GM12873 (cell line): ENCODE results near the gene C1QA.

ENCODE experiments used
- CTCF ChIP-seq: IDR thresholded peaks from 2 replicates; pipeline ENCODE4 v1.5.1; 2012; ENCODE audit warnings: low read depth, mild to moderate bottlenecking, moderate library complexity, low read length, control low read depth; ENCODE audit not compliant: insufficient read depth; ENCODE audit errors: missing control alignments

C1QA gene

DNA sequence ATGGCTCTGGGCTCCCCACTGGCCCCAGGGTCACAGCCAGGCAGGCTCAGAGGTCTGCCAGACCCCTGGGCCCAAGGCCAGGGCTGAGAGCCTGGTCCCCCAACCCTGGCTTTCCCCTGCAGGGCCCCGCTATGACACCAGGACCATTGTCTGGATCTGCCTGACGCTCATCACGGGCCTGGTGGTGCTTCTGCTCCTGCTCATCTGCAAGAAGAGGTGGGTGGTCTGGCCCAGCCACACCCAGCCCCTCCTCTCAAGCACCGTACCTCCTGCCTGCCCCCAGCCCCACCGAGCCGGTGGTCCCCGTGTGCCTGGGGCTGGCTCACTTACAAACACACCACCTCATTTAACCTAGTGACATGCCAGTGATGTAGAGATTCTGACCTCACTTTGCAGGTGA is 41.3 kb upstream of the C1QA start:
- TF ChIP-seq CTCF, result no peak

DNA sequence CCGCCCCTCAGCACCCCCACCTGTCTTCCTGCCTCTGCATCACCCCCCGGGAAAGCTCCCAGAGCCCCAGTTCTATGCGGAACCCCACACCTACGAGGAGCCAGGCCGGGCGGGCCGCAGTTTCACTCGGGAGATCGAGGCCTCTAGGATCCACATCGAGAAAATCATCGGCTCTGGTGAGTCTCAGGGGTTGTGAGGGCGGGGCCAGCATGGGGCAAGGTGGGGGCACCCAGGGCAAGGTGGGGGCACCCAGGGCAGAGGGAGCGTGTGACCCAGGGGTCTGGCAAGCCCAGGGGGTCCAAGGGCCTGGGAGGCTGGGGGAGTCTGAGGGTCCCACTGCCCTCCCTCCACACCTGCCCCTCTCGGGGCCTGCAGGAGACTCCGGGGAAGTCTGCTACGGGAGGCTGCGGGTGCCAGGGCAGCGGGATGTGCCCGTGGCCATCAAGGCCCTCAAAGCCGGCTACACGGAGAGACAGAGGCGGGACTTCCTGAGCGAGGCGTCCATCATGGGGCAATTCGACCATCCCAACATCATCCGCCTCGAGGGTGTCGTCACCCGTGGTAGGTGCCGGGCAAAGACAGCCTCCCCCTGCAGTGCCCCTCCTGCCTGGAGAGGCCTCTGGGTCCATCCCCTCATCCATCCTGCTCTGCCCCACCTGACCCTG is 39.0 kb upstream of the C1QA start:
- TF ChIP-seq CTCF, result no peak

DNA sequence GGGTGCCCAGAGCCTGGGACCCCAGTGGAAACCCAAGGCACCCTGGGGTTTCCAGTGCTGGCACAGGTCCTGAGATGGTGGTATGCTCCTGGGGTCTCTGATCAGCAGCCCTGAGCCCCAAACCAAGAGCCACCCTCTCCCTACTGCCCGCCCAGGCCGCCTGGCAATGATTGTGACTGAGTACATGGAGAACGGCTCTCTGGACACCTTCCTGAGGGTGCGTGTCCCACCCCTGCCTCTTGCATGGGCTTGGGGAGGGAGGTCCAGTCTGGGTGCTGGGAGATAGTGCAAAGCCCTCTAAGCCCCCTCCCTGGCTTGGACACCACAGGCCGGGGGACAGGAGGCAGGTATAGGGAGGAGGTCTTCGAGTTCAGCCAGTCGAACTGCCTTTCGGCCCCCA is 38.4 kb upstream of the C1QA start:
- no peak for TF ChIP-seq CTCF

- no peak for TF ChIP-seq CTCF
These were observed 37.7 kb upstream of the C1QA start for GRCh38 chr1:22598736-22599135.

DNA sequence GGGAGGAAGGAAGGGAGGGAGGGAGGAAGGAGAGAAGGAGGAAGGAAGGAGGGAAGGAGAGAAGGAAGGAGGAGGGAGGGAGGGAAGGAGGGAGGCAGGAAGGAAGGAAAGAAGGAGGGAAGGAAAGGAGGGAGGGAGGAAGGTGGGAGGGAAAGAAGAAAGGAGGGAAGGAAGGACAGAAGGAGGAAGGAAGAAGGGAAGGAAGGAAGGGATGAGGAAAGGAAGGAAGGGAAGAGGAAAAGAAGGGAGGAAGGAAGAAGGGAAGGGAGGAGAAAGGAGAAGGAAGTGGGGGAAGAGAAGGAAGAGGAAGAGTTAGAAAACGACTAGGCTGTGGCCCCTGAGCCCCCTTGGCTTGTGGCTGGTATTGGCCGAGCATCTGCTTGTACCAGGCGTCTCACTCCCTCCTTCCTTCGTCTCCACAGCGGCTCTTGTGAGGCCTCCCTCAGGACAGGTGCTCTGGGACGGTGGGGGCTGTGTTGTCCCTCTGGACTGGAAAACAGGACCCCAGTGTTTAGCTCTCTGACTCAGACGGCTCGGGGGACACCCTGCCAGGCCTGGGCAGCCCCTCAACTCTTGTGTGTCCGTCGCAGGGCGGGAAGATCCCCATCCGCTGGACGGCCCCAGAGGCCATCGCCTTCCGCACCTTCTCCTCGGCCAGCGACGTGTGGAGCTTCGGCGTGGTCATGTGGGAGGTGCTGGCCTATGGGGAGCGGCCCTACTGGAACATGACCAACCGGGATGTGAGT is 36.2 kb upstream of the C1QA start:
- no peak for TF ChIP-seq CTCF

- no peak for TF ChIP-seq CTCF
These were observed 35.4 kb upstream of the C1QA start for GRCh38 chr1:22600817-22601605.

DNA sequence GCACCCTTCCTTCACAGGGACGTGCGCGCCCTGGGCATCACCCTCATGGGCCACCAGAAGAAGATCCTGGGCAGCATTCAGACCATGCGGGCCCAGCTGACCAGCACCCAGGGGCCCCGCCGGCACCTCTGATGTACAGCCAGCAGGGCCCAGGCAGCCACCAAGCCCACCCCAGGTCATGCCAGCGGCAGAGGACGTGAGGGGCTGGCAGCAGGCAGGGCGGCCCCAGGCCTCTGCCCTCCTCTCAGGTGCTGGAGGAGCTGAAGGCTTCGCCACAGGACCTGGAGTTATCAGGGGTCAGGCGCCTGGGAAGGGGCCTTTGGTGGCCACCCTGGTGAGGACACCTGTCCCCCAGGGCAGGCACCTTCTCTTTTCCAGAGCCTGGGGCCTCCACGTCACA is 34.8 kb upstream of the C1QA start:
- TF ChIP-seq CTCF, result no peak
